HG02623 (cell line): Measurements from ENCODE around the gene LIN52.

Source experiments
- ATAC-seq: cut with Tn5 transposase; IDR thresholded peaks from one replicate; pipeline ENCODE4 v1.9.1; 2021; ENCODE audit warnings: moderate library complexity; ENCODE audit not compliant: unreplicated experiment

LIN52 gene

DNA sequence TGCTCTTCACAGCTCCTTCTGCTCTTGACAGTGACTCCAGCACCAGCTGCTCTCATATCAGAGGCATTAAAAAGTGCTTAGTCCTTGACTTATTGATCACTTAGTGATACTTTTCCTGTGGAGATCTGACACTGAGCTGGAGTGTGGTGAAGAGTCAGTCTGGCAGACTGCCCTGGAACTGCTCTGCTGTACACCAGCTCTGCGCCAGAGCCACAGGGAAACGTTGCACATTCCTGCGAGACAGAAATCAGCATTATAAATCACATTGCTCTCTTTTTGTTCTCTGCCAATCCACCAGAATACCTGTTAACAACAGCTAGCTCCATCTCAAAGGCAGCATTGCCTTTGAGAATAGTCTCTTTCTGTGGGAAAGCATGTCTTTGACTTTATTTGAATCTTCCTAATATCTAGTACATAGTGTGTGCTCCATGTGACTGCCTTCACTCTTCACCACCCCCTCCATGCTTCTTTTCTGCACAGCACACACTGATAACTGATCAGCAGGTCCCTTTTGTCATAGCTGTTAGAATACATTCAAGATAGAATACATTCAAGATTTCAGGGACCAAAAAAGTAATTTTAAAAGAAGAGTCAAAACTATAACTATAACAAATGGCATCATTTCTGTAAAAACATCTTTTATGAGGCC lies 106.3 kb downstream of the LIN52 start:
- no peak for ATAC-seq

DNA sequence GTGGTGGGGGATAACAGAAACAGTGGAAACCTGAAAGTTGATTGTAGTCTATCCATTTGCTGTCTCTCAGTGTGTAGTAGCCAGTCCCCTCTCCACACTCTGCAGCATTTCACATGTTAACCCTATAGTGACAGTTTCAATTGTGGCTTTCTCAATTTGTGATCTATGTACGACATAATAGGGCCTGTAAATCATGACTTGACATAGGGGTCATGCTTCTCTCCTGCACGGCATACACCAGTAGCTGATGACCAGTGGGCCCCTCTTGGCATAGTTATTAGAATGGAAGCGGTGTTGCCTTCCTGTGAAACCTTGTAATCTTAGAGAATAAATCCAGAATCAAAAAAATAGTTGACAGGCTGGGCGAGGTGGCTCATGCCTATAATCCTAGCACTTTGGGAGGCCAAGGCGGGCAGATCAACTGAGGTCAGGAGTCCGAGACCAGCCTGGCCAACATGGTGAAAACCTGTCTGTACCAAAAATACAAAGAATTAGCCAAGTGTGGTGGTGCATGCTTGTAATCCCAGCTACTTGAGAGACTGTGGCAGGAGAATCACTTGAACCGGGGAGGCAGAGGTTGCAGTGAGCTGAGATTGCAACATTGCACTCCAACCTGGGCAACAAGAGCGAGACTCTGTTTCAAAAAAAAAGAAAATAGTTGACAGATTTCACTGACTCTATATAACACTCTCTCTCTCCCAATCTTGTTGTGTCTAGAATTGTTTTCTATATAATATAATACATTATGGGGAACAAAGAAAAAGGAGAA lies 109.9 kb downstream of the LIN52 start:
- ATAC-seq, result no peak

DNA sequence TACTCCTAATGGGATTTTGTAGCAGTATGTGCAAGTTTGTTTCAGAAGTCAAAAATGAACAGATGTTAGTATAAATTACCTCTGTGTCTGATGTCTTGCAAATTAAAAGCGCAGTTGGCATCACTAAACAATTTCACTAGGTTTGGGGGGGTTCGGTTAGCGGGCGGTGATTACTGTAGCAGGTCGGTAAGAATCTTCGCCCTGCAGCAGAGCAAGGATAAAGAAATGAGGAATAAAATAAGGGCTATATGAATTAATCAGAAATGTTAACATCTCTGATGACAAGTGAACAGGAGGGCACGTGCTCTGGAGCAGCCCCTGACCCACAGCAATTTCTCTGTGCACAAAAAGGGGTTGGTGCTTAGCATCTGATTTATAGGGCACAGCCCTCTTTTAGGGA lies 110.9 kb downstream of the LIN52 start:
- ATAC-seq, result no peak

DNA sequence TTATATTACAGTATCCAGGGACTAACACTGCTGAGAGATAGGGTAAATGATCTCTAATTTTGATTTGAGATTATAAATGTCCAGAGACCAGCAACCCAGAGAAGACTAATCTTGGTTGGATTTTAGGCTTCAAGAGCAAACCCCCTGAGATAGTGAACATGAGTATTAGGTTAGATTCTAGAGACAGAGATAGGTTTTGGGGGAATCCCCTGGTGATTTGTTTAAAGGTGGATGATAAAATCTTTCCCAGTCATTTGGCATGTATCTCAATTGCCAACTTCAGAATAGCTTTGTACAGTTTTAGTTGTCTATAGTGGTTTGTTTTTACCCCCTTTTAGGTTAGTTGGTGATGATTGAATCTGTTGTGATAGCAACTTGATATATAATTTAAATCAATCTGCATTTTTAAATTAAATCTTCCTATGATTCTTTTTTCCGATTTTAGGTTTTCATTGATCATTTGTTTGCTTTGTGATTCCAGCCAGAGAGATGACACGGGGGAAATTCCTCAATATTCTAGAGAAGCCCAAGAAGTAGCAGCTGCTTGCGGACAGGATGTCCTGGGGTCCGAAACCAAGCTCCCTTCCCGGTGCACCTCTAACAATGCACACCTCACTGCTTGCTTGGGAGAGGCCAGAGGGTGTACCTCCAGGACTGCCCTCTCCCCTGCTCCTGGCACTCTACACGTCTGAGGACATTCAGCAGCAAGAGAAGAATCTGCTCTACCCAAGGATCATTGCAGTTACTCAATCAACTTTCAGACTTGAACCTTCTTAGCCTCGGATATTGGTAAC lies 113.9 kb downstream of the LIN52 start:
- no peak for ATAC-seq

DNA sequence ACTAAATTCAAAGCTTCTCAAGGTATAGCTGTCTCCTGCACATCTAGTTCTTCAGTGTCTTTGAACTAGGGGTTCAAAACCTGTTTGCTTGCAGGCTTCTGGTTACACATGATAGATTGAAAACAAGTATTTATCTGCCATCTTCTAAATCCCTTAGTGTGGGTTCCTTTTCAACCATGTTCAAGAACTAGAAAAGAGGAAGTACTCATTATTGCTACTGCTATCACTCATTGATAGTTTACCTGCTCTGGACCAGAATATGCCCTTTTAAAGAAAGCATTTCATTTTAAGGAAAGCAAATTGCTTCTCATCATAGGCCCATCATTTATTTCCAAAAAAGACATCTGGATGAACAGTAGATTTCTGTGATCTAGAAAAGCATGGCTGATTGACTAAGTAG lies 117.4 kb downstream of the LIN52 start:
- ATAC-seq, result no peak

DNA sequence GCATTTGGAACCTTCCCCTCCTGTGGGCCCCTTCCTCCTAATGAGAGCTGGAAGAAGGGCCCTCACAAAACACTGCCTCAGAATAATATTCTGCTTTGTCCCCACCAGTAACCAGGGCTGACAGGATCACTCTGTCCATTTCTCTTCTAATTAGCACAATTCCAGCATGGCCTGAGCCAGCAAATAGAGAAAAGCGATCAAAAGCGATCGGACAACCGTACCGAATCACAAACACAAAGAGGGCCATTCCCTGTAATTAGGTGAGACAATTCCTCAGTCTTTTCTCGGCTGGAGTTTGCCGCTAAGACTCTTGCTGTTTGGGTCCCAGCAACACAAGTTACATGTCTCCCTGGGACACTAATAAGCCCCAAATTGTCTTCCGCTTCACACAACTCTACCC lies 118.9 kb downstream of the LIN52 start:
- ATAC-seq, result no peak

DNA sequence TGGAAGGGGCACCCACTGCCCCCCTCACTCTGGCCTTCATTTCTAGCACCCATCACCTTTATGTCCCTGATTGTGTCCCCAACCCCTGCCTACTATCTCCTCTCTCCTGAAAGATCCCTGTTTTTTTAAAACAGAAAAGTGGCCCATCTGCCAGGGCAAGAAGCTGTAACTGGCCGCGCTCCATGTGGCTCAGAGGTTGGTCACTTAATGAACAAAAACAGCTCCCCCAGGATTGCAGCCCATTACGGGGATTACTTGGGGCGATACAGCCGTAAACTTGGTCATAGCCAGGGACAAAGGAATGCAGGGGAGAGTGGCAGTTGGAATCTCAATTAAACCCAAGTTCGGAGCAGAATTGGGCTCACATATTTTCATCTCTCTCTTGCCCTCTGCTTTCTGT lies 119.7 kb downstream of the LIN52 start:
- no peak for ATAC-seq

DNA sequence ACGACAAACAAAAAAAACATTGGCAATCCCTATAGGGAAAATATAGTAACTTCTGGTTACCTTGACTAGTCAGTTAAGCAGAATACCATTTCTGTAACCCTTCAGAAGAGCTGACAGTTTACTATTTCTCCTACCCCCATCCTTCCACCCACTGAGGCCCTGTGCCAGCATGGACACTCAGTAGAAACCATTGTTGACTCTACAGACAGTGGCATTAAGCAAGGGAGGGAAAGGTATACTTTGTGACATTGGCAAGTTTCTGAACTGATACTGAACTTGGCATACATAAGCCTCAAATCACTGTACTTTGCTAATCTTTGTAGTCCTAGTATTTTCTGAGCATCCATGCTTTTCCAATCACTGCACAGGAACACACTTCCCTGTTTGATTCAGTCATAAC lies 121.1 kb downstream of the LIN52 start:
- ATAC-seq, result no peak

DNA sequence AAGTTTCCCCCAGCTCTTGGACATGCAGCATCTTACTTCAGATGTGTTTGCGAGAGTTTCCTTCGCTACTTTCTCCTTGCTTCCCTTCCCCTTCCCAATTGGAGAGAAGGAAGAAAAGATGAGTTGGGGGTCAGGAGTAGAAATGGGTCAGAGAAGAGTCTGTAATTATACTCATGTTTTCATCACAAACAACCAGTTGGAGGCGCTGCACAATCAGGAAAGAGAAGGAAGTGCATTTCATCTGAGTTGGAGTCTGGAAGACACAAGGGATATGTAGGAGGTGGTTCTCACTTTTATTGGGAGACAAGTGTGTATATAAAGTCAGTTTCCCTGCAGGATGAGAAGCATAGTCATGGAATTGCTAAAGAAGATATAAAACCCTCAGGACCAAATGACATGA lies 123.2 kb downstream of the LIN52 start:
- ATAC-seq, result no peak

DNA sequence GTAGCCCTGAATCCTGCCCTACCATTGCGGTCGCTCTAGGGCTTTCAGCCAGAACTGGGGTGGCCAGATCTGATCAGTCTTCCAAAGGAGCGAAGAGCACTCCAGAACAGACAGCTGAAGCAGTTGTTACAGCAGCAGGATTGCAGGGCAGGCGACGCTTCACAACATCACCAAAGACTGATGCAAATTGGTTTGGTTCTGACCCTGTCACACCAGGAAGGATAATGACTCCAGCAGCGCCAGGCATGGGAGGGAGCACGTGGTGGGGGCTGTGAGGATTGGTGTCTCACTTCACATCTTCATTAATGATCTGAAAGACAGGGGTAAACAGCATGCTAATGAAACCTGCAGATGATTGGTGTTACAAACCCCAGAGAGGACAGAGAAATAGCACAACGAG lies 123.9 kb downstream of the LIN52 start:
- ATAC-seq, result no peak

DNA sequence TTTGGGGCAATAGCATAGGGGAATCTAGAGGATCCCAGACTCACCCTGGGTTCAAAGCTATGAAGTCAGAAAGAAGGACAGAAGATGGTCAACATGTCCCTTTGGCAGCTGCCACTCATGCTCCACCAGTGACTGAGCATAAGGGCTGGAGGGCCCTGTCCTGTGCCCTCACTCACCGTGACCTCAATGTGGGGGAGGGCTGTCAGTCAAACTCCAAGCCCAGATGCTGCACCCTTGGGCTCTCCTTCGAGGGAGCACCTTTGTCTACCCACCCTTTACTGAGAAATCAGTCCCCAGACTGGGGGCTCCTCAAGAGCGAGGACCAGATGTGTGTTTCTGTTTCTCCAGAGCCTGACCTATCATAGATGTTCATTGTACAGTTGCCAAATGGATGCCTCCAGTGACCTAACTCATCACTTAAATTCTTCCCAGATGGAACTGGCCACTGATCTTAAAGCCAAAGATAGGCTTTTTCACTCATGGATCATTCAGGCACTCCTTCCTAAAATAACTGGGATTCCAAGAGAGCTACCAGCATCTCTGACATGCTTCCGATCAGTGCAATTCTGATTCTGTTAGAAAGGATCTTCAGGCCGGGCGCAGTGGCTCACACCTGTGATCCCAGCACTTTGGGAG lies 127.3 kb downstream of the LIN52 start:
- no peak for ATAC-seq

DNA sequence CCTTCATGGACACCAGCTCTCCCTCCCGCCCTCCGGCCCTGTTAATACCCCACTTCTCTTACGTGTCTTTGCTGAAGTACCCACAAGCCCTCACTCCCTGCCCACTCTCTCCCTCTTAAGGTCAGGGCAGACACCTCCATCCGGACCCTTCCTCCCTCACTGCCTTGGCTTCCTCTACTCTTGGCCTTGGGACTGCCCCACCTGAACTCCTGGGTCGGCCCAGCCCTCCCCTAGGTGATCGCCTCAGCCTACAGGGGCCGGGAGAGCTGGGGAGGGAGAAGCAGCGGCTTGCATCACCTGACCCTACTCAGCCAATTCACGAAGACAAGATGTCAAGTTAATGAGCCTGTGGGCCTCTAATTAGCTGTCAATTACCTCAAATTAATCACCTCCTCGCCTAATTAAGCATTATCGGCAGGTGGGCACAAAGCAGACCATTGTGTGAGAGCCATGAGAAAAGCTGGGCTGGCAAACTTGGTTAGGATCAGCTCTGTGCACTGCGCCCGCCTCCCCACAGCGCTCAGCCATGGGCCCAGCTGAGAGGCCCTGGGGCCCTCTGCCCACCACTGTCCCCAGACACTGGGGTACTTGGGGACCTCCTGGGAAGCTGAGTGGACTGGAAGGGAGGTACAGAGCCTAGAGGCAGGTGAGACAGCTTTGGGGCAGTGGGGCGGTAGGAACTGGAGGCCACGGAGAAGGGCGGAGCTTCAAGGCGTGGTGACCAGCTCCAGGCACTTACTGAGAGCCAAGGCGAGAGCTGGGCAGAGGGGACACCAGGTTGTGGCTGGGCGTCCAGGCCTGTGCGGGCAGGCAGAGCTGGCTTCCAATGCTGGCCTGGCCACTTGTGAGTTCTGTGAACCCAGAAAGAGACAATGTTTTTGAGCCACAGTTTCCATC lies 129.4 kb downstream of the LIN52 start:
- no peak for ATAC-seq

DNA sequence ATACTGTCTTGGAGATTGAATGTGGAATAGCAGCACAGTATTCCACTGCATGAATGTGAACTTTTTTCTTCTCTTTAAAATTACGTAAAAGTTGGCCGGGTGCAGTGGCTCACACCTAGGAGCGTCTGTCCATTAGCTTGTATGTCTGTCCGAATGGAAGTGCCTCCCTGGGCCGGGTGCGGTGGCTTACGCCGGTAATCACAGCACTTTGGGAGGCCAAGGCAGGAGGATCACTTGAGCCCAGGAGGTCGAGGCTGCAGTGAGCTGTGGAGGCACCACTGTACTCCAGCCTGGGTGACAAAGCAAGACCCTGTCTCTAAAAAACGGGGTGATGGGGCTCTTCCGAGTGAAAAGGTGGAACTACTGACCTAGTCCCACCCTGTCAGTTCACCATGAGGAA lies 131.9 kb downstream of the LIN52 start:
- no peak for ATAC-seq

DNA sequence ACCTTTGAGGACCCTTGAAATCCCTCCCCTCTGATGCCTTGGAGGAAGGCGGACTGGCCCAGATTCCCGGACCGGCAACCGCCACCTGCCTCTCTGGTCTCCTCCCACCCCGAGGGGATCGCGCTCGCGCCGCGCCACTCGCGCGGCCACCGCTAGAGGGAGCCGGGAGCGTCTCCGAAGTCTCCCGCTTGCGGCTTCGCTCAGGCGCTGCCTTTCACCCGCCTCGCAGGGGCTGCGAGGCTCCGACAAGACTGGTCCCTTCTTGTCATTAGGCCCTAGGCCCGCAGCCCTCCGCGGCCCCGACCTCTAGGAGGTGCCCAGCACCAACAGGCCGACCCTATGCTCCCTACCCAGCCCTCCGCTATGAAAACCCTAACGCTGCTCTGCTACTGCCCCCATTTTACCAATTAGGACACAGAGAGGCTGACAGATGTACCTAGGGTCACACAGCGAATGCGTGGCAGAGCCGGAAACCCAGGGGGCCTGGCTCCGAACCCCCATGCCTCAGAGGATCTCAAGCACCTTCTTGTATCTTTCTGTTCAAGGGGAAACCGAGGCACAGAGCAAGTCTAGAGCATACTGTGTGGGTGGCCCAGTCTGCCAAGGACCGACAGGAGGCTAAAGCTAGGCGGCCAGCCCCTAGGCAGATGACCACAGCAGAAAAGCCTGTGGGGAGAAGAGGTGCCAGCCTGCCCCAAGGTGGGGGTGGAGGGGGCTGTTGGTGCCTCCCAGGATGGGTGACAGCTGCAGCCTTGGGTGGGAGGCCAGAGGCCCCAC lies 133.1 kb downstream of the LIN52 start:
- ATAC-seq, result no peak

DNA sequence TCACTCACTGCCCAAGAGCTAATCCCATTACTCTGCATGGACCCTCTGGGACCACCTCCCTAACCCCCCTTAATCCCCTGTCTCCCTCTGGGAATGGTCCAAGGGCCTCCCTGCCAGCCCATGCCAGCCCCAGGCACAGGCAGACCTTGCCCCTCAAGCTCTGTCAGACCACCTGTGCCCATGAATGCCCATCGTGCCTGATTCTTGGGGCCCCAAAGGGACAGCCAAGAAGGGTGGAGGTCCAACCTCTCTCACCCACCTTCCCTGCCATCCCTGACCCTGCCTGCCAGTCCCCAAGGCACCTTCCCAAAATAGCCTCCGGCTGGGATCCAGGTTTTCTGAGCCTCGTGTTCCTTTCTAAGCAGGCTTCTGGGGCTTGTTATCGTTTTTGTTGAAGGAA lies 133.7 kb downstream of the LIN52 start:
- ATAC-seq, result no peak

DNA sequence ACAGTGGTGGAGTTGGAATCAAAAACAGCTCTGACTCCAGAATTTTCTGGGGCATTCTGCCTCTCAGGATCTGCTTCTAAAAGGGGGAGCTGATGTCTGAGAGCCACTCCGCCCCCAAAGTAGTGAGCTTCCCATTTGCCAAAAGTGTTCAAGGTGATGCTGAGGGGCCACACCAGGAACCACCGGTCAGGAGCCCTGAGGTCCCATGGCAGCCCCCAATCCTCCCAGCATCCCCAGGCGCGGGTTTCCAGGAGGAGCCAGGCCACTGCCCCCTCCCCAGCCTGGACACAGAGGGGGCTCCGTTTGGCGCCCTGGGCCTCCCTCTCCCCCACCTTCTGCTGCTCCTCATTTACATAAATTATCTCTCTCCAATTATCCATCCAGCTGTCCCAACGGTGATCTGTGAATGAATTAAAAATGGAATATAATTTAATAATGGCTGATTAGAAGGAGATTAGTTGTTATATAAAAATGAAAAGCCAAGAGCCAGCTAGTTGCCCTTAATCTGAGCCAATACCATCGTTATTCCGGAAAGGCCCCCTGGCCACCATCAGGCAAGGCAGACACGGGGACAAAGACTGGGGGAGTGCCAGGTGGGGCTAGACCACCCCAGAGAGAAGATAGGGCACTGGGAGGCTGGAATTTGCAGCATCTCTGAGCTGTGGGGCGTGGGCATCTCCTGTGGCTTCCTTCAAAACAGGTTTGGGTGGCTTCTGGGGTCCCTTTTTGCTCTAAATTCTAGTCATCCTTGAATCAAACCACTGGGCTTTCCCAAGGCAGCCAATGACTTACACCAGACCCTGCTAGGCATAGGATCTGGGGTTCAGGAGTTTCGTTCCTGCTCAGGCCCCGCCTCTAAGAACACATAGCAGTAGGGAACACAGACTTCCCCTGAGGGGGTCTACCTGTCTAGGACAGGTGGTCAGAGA lies 134.8 kb downstream of the LIN52 start:
- ATAC-seq, result no peak

DNA sequence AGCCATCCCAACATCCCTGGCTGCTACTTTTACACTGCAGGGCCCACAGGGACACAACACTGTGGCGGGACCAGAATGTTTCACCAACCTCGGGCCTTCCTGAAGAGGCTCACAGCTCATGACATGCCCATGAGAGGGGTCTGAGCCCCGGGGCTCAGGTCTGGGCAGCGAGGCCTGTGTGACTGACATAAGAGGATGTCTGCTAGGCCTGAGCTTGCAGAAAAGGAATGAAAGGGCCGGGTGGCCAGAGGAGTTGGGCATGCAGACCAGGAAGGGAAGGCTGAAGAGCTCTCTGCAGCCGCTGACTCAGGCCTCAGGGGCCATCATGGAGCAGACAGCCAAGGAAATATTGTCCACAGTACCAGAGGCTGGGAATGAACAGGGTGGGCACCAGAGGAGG lies 136.2 kb downstream of the LIN52 start:
- ATAC-seq, result no peak

DNA sequence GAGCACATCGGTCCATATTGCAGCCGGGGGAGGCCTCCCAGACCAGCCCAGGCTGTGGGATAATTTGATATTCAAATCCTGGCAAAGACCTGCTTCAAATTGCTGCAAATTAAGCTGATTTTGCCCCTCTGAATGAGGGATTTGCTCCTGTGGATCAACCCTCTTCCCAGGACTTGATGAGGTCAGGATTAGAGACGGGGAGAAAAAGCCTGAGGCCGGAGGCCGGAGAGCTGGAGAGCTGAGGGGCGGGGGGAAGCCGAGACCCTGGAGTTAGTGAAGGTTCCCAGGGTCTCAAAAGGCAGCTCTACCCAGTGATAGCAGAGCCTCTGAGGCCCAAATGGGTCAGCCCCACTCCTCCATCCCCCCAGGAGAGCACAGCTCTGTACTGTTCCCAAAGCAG lies 137.0 kb downstream of the LIN52 start:
- no peak for ATAC-seq

DNA sequence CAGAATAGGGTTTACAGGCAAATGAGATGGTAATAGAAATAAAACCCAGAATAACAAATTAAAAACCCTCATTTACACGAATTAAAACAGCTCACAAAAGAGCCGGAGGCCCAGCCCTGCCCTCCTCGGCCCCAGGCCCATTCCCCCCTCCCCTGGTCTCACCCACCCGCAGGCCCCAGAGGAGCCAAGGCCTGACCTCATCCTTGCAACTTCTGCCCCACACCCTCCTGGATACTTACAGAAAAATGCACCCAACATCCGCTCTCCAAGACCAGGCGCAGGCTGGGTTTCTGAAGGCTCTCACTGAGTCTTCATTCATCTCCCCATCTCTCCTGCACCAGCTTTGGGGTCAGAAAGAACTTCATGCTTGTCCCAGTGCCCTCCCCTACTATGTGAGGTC lies 138.3 kb downstream of the LIN52 start:
- ATAC-seq, result no peak
